Measurements from ENCODE around the gene LETM1.

Gene LETM1

DNA sequence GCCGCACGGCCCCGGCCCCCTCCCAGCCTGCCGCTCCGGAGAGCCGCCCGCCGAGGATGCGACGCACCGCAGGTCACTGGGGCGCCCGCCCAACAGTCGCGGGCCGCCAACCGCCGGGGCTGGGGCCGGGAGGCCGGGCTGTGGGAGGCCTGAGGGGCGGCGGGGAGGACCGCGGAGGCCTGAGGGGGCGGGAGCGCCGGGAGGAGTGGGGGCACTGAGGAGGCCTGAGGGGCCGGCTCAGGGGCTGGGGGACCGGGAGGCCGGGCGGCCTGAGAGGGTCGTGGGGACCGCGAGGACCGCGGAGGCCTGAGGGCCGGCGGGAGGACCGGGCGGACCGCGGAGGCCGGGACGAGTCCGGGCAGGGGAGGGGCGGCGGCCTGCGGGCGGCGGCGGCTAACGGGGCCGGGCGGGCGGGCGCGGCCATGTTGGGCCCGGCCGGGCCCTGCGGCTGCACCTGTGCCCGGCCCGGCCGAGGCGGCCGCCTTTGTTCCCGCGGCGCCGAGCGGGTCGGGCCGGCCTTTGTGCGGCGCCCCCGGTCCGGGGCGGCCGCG, 15.6 kb upstream of the LETM1 start:
- DNase-seq: peak; percentile 53

- peak; percentile 89 for DNase-seq
These were observed 14.9 kb upstream of the LETM1 start, which contains the start of gene NSD2 for GRCh38 chr4:1870578-1871443. Gene NSD2, plus strand, starts transcription at chr4:1871393. Its CDS starts 29,262 bp downstream, at chr4:1900655.

DNA sequence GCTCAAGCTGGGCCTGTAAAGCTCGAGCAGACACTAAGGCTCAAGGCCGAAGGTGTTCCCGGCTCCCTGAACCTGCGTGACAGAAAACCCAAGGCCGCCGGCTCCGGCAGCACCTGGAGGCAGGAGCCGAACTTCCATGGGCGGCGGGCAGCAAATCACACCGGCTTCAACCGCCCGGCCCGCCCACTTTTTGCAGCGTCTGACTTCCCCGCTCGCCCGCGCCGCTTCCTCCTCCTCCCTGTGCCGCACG, 14.3 kb upstream of the LETM1 start:
- peak; percentile 83 for DNase-seq

DNA sequence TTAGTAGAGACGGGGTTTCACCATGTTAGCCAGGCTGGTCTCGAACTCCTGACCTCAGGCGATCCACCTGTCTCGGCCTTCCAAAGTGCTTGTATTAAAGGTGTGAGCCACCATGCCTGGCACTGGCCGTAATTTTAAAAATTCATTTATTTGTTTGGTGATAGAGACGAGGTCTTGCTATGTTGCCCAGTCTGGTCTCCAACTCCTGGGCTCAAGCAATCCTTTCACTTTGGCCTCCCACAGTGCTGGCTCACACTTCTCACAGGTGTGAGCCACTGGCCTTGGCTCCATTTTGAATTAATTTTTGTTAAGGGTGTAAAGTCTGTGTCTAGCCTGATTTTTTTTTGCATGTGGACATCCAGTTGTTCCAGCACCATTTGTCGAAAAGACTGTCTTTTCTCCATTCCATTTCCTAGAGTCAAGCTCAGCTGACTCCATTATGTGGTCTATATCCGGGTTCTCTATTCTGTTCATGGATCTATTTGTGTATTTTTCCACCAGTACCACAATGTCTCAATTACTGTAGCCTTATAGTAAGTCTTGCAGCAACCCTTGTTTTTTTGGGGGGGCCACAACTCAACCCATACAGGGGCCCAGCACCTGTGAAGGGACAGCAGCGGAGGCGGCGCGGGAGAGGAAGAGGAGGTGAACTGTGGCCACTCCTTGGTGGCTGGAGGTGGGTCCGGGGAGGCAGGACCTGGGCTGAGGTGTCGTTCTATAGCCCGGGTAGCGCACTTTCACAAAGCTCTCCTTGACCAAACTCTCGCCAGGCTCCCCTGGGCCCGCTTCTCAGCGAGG, 13.8 kb upstream of the LETM1 start:
- no peak for DNase-seq

DNA sequence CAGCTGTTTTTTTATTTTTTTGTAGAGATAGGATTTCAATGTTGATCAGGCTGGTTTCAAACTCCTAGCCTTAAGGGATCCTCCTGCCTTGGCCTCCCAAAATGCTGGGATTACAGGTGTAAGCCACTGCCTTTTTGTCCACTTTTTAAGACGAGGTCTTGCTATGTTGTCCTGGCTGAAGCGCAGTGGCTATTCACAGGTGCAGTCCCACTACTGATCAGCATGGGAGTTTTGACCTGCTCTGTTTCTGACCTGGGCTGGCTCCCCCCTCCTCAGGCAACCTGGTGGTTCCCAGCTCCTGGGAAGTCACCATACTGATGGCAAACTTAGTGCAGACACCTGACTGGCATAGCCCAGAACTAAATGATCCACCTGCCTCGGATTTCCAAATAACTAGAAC, 13.0 kb upstream of the LETM1 start:
- no peak for DNase-seq

DNA sequence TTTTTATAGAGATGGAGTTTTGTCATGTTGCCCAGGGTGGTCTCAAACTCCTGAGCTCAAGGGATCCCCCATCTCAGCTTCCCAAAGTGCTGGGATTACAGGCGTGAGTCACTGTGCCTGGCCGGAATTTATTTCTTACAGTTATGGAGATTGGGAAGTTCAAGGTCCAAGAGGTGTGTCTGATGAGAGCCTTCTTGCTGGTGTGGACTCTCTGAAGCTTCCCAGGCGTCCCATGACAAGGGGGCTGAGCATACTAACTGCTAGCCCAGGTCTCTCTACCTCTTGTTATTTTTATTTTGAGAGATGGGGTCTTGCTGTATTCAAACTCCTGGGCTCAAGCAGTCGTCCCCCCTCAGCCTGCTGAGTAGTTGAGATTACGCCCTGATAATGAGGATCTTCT, 12.3 kb upstream of the LETM1 start:
- DNase-seq: no peak

GRCh38 chr4:1866189-1866661, 10.3 kb upstream of the LETM1 start:
- DNase-seq: no peak

GRCh38 chr4:1864076-1865008, 8.4 kb upstream of the LETM1 start:
- peak; percentile 32 for DNase-seq

- no peak for DNase-seq
These were observed 7.5 kb upstream of the LETM1 start for GRCh38 chr4:1863297-1864033.

- DNase-seq: no peak
These were observed 7.0 kb upstream of the LETM1 start for GRCh38 chr4:1862961-1863296.

- DNase-seq: no peak
These were observed 6.3 kb upstream of the LETM1 start for GRCh38 chr4:1862055-1862911.

DNA sequence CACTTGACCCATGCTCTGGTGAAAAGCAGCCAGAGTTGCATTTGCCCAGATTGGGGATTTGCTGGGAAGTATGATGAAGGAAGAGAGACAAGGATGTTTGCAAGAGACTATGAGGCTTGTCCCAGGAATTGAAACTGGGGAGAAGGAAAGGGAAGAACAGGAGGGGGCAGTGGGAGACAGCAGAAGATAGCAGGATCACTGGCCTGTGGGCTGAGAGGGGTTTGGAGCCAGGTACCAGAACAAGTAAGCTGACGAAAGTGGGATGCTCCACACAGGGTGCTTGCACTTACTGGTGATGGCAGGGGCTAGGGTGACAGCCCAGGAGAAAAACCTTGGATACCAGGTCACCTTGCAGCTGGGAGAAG, 3.4 kb upstream of the LETM1 start:
- DNase-seq: no peak

DNA sequence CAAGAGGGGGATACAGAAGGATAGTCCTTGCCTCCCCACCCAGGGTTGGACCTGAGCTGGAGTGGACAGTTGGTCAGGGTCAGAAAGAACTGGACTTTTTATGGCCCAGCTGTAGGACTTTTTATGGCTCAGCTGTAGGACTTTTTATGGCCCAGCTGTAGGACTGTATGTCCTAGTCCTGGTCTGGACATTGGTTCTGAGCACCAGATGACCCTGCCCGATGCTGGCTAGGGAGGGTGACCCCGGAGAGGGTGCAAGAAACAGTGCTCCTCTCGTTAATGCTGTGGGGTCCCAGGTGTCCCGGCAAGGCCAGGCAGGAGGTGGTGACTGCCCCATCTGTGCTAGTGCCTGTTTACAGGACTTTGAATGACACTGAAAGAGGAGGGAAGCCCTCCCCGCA, 2.0 kb upstream of the LETM1 start:
- no peak for DNase-seq

DNA sequence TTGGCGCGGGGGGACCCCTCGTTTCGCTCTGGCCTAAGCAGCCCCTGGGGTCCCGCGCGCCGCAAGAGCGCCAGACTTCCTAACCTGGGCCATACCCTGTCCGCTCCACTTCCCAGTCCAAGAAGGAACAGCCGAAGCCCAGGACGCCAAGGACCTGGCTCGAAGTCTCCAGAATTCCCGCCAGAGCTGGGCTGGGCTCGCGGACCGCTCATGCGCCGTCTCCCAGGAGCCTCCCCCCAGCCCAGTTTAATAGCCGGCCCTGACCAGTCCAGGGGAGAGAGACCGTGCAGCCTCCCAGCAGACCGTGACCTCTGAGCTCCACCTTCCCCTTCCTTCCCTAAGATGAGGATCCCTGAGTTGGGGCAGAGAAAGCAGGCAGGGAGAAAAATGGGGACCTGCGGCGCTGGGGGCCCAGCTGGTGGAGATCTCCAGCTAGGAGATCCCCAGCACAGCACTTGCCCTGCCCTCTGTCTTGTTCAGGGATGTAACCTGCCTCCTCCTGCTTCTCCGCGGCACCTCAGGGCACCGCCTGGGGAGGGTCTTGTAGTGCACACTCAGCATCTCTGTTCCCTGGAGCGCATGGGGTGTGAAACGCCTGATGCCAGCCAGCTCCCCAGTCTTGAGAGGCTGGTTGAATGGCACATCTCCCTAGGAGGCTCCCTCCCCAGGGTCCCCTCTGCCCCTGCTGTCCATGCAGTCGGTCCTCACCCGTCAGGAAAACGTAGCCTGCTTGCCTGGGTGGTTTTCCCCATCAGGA, 1.2 kb upstream of the LETM1 start:
- DNase-seq: peak; percentile 28

- peak; percentile 25 for DNase-seq
These were observed 454 bp downstream of the LETM1 start for GRCh38 chr4:1855333-1856070.

DNA sequence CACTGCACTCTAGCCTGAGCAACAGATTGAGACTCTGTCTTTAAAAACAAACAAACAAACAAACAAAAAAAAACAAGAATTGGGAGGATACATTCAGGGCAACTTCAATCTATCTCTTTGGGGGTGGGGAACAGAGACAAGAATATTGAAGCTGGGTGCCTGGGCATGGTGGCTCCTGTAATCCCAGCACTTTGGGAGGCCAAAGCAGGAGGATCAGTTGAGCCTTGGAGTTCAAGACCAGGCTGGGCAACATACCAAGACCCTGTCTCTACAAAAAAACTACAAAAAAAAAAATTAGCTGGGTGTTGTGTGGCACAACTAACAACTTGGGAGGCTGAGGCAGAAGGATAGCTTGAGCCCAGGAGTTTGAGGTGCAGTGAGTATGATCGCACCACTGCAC, 1.2 kb downstream of the LETM1 start:
- DNase-seq: no peak

DNA sequence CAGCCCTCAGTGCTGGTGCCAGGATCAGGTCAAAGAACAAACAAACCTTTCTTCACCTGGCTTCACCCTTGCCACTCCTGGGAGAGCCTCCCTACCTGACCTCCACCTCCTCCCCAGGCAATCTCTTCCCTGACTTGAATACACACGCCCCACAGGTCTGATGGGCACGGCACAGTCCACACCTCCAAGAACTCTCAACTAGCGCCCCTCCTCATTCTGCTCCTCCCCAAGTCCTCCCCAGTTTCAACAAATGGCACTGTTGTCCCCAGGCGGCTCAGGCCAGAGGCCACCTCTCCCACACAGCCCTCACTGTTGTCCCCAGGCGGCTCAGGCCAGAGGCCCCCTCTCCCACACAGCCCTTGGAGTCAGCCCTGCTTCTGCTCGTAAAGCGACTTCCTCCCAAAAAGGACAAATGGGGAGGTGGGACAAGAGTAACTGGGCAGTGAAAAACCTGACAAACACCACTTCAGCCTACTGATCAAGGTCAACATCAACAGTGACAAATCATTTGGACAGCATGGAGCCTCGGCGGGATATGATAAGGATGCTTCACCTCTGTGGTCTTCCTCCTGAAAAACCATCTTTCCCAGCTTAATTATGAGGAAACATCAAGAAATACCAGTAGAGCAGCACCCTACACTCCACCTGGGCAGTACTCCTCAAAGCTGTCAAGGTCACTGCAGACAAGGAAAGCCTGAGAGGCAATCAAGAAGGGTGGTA, 2.9 kb downstream of the LETM1 start:
- no peak for DNase-seq

DNA sequence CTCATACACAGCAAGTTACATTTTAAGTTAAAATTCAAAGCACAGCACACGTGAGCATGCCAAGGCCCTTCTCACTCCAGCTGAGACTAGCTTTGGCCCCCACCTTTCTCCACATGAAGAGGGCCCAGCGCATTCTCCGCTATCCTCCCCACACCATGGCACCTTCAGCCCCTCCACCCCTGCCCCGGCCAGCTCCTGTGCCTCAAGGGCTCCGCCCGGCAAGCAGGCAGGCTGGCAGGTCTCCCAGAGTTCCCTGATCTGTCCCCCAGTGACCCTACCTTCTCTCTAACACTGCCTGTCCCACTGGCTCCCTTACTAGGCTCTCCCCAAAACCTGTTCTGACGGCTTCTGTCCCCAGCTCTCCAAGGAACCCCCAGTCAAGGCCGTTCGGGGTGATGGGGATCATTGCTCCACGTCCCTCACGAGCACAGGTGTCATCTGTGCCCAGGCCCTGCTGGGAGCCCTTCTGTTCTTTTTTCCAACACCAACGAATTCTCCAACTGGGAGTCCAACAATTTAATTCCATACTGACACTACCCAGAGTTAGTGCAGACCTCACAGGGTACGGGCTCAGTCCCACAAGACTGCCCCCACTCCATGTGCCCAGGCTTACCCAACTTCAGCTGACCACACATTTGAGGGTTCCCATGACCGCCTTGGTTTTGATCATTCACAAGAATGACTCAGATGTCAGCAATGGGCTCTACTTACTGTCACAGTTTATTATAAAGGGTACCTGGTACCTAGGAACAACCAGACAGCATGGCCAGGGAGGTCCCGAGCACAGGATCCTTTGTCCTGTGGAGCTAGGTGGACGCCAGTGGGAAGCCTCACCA, 4.2 kb downstream of the LETM1 start:
- DNase-seq: no peak

All from NCI-H82 (cell line).